ENCODE data around the gene SAC3D1. TPM values are rescaled to one million over a fixed set of nuclear protein-coding genes. Genes with fewer than 3 reads are reported as not detected.

The SAC3D1 gene
- total and polyA plus RNA-seq, 9 of the 15 experiments (the other 6 are each of a cell fraction or from before 2014, with no cell fraction given), result 0.20 to 35.2 (median 5.8) TPM

GRCh38 chr11:64996710-64997380 is 44.2 kb upstream of the SAC3D1 start, which contains the start of gene BATF2 (continued):
- TF ChIP-seq, protein P1, sequence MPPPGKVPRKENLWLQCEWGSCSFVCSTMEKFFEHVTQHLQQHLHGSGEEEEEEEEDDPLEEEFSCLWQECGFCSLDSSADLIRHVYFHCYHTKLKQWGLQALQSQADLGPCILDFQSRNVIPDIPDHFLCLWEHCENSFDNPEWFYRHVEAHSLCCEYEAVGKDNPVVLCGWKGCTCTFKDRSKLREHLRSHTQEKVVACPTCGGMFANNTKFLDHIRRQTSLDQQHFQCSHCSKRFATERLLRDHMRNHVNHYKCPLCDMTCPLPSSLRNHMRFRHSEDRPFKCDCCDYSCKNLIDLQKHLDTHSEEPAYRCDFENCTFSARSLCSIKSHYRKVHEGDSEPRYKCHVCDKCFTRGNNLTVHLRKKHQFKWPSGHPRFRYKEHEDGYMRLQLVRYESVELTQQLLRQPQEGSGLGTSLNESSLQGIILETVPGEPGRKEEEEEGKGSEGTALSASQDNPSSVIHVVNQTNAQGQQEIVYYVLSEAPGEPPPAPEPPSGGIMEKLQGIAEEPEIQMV (tag; conservative IDR thresholded peaks at IDR 0.05; ENCODE audit: low read depth), result no peak
- TF ChIP-seq THRB (CRISPR knock-in tag; conservative IDR thresholded peaks at IDR 0.05) (0 out of 2 replicates have a peak, but pooled peaks have one; percentile 72), PRMT5 (CRISPR knock-in tag; IDR thresholded peaks at IDR 0.05) (no peak), ARID2 (IDR thresholded peaks at IDR 0.05) (peak; percentile 54; the same call in 1 of the 2 replicates), MAZ (CRISPR knock-in tag; conservative IDR thresholded peaks at IDR 0.05 in 1 of 2, IDR thresholded peaks at IDR 0.05 in 1 of 2) (peak; percentile 77), THRAP3 (IDR thresholded peaks at IDR 0.05; ENCODE audit: borderline replicate concordance) (no peak; the same call in 1 of the 2 replicates), MYC (IDR thresholded peaks at IDR 0.05; ENCODE audit: low read depth, low read length) (peak; percentile 76), MYC (CRISPR knock-in tag; IDR thresholded peaks at IDR 0.05; ENCODE audit: borderline replicate concordance, low read depth) (no peak), HMG20B (CRISPR knock-in tag; IDR thresholded peaks at IDR 0.05) (no peak), KAT7 (CRISPR knock-in tag; IDR thresholded peaks at IDR 0.05; ENCODE audit: borderline replicate concordance) (peak; percentile 36; the same call in 1 of the 2 replicates), ARHGAP35 (IDR thresholded peaks at IDR 0.05; ENCODE audit: partially characterized antibody) (no peak), SRF (CRISPR knock-in tag; IDR thresholded peaks at IDR 0.05) (peak; percentile 78 to 95), MTA3 (IDR thresholded peaks at IDR 0.05; ENCODE audit: borderline replicate concordance) (0 out of 2 replicates have a peak, but pooled peaks have one; percentile 80), ZNF785 (CRISPR knock-in tag; IDR thresholded peaks at IDR 0.05) (no peak), ZNF592 (IDR thresholded peaks at IDR 0.05) (peak; percentile 87)
- TF ChIP-seq, protein P2, sequence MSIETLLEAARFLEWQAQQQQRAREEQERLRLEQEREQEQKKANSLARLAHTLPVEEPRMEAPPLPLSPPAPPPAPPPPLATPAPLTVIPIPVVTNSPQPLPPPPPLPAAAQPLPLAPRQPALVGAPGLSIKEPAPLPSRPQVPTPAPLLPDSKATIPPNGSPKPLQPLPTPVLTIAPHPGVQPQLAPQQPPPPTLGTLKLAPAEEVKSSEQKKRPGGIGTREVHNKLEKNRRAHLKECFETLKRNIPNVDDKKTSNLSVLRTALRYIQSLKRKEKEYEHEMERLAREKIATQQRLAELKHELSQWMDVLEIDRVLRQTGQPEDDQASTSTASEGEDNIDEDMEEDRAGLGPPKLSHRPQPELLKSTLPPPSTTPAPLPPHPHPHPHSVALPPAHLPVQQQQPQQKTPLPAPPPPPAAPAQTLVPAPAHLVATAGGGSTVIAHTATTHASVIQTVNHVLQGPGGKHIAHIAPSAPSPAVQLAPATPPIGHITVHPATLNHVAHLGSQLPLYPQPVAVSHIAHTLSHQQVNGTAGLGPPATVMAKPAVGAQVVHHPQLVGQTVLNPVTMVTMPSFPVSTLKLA (conservative IDR thresholded peaks at IDR 0.05), result peak in 1 of 2 experiments; percentile 89
